K562 (cell line): Measurements from ENCODE around the gene TP53BP2. TPM values are rescaled to one million over a fixed set of nuclear protein-coding genes. Genes with fewer than 3 reads are reported as not detected.

ENCODE experiments used
- ARID3A ChIP-seq: IDR thresholded peaks from 2 replicates; pipeline ENCODE4 v1.6.1; 2012; ENCODE audit warnings: low read depth, low read length, improper control_type of control experiment, borderline replicate concordance
- ATF1 ChIP-seq, 2 experiments: fragments of 450-650 bp in 1 of 2; IDR thresholded peaks; 2 replicates each; pipeline ENCODE4 v1.6.1; 2016; ENCODE audit warnings: missing compliant biosample characterization in 1 of 2, missing genetic modification characterization in 1 of 2
- BCOR ChIP-seq: fragments of 450-650 bp; IDR thresholded peaks from 2 replicates; pipeline ENCODE4 v1.6.1; 2016
- CHCHD3 ChIP-seq: fragments of 250-450 bp; sonication (Bioruptor Pico); IDR thresholded peaks from 2 replicates; pipeline ENCODE4 v2.1.2; 2022; ENCODE audit warnings: mild to moderate bottlenecking
- LARP7 ChIP-seq: fragments of 450-650 bp; IDR thresholded peaks from 2 replicates; pipeline ENCODE4 v1.6.1; 2016
- MEF2D ChIP-seq: conservative IDR thresholded peaks from 2 replicates; pipeline ENCODE4 v1.6.1; 2016; ENCODE audit warnings: low read depth, missing genetic modification characterization, missing compliant biosample characterization
- PHF20 ChIP-seq: fragments of 450-650 bp; IDR thresholded peaks from 2 replicates; pipeline ENCODE4 v1.6.1; 2018; ENCODE audit not compliant: partially characterized antibody
- RERE ChIP-seq: sonication (generic); formaldehyde crosslinking; IDR thresholded peaks from 2 replicates; pipeline ENCODE4 v1.8.0; 2023; ENCODE audit warnings: missing genetic modification reagents, mild to moderate bottlenecking, borderline replicate concordance
- SIN3A ChIP-seq, 2 experiments: fragments of 150-350 bp in 1 of 2; IDR thresholded peaks; 2 replicates each; pipeline ENCODE4 v1.6.1; 2011 to 2016; ENCODE audit warnings: borderline replicate concordance in 2 of 2, low read depth in 2 of 2, low read length in 2 of 2, mild to moderate bottlenecking in 2 of 2, moderate library complexity in 2 of 2; ENCODE audit not compliant: control insufficient read depth in 1 of 2
- SLC30A9 ChIP-seq: fragments of 250-450 bp; sonication (Bioruptor Pico); IDR thresholded peaks from 2 replicates; pipeline ENCODE4 v1.8.0; 2022; ENCODE audit warnings: mild to moderate bottlenecking, moderate library complexity
- SMARCC2 ChIP-seq: fragments of 450-650 bp; IDR thresholded peaks from 2 replicates; pipeline ENCODE4 v1.6.1; 2017; ENCODE audit warnings: antibody characterized with exemption, moderate library complexity, mild to moderate bottlenecking, low read depth
- SPI1 ChIP-seq: IDR thresholded peaks from 2 replicates; pipeline ENCODE4 v1.6.1; 2011; ENCODE audit warnings: low read depth, low read length, control low read depth, borderline replicate concordance
- SRSF7 ChIP-seq: fragments of 200-400 bp; formaldehyde crosslinking; optimal IDR thresholded peaks from 2 replicates; pipeline ENCODE3; 2017; ENCODE audit warnings: mild to moderate bottlenecking, low read depth, low read length
- ZMIZ1 ChIP-seq, 2 experiments: fragments of 150-350 bp in 1 of 2; IDR thresholded peaks; 2 replicates each; pipeline ENCODE4 v1.6.1; 2012 to 2016; ENCODE audit warnings: low read depth in 2 of 2, low read length in 2 of 2, mild to moderate bottlenecking in 1 of 2, moderate library complexity in 1 of 2
- ZNF76 ChIP-seq: fragments of 250-450 bp; sonication (Bioruptor Pico); IDR thresholded peaks from 2 replicates; pipeline ENCODE4 v1.4.0; 2020; ENCODE audit warnings: mild to moderate bottlenecking, moderate library complexity, borderline replicate concordance
- polyA plus RNA-seq, 8 experiments: library from polyadenylated mRNA; depleted of rRNA in 4 of 8; stranded (reverse) in 5 of 8; unstranded in 3 of 8; fragments of >200 nt; fragmentation: Nextera tagmentation in 2 of 8; fragmentation: Illumina TruSeq in 1 of 8; extraction: Ambion mirVana in 2 of 8; extraction: Trizol in 1 of 8; gene quantifications; 2 replicates each; pipeline versions ENCODE4 v1.2.1 to v1.2.3, GENCODE V29; 2011 to 2014; ENCODE audit warnings: inconsistent platforms in 1 of 8, missing spikeins in 1 of 8
- total RNA-seq, 7 experiments: library from RNA; depleted of rRNA in 6 of 7; stranded (reverse); fragments of >200 nt in 6 of 7; fragmentation: Illumina TruSeq in 2 of 7; extraction: Trizol in 2 of 7; gene quantifications; 2 replicates each; pipeline versions ENCODE4 v1.2.1 to v1.2.3, GENCODE V29; 2011 to 2021; ENCODE audit warnings: low replicate concordance in 1 of 7

TP53BP2 gene
- total and polyA plus RNA-seq, 9 of the 15 experiments (the other 6 are each of a cell fraction or from before 2014, with no cell fraction given) = 17.0 to 69.6 (median 40.1) TPM

- TF ChIP-seq ZMIZ1 (IDR thresholded peaks at IDR 0.05; ENCODE audit: low read depth in 2 of 2, low read length in 2 of 2) (peak in 1 of 2 experiments; percentile 58; a peak in 1 of 4 replicates), SPI1 (no peak), SRSF7 (peak; percentile 54), SLC30A9 (no peak), RERE (CRISPR knock-in tag) (no peak), LARP7 (peak; percentile 84; the same call in 1 of the 2 replicates), BCOR (peak; percentile 54), ARID3A (no peak), SIN3A (IDR thresholded peaks at IDR 0.05; ENCODE audit: borderline replicate concordance in 2 of 2, control insufficient read depth in 1 of 2, low read depth in 2 of 2, low read length in 2 of 2) (0 out of 4 replicates have a peak, but pooled peaks of 1 of the 2 experiments have one; percentile 11), SMARCC2 (peak; percentile 23; the same call in 1 of the 2 replicates), ATF1 (CRISPR knock-in tag; IDR thresholded peaks at IDR 0.05) (no peak), ATF1 (tag; IDR thresholded peaks at IDR 0.05) (peak; percentile 42; the same call in 1 of the 2 replicates), MEF2D (tag) (0 out of 2 replicates have a peak, but pooled peaks have one; percentile 35), CHCHD3 (CRISPR knock-in tag) (peak; percentile 80; the same call in 1 of the 2 replicates), ZNF76 (CRISPR knock-in tag) (peak; percentile 91), PHF20 (peak; percentile 80)
Observed at GRCh38 chr1:223845810-223846682, at the start of gene TP53BP2 (continued).
